ENCODE data around the gene GADL1. TPM values are rescaled to one million over a fixed set of nuclear protein-coding genes. Genes with fewer than 3 reads are reported as not detected.

Gene GADL1
- total RNA-seq, 1 experiment from 2014 or later: not detected

DNA sequence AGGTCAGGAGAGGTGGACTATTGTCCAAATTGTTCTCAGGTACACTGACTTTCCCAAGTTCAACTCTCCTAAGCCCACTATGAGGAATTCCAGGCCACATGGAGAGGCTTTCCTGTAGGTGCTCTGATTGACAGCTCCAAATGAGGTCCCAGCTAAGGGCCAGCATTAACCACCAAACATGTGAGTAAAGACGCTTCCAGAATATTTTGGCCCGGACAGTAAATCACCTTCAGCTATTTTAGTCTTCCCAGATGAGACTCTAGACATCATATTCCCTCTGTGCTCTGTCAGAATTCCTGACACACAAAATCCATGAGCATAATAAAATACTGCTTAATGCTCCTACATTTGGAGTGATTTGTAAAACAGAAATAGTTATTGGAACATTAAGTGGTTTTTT is 152.6 kb downstream of the GADL1 start:
- Histone ChIP-seq H3K27me3 (ENCODE audit: insufficient read depth, low read length) (no peaks in the 10 kb centered on the region), H3K4me3 (replicated peaks in 1 of 2; ENCODE audit: low read depth in 1 of 2, low read length in 2 of 2) (no peak overlapping the region), H3K9ac (ENCODE audit: low read length) (no peak overlapping the region), H3K9me3 (ENCODE audit: control insufficient read depth in 1 of 2, insufficient read depth in 1 of 2, low read depth in 1 of 2, low read length in 2 of 2) (no peaks in the 10 kb centered on the region), H3K27ac (ENCODE audit: low read depth, low read length) (no peak overlapping the region), H3K79me2 (ENCODE audit: insufficient read depth, low read length) (no peaks in the 10 kb centered on the region), H3K4me2 (ENCODE audit: low read length) (no peak overlapping the region), H3K4me1 (ENCODE audit: control insufficient read depth in 1 of 2, insufficient read depth in 2 of 2, low read length in 2 of 2) (no peaks in the 10 kb centered on the region), H2AFZ (ENCODE audit: low read depth, low read length, poor library complexity, severe bottlenecking) (no peak overlapping the region), H3K9me2 (ENCODE audit: insufficient read depth) (no peaks in the 10 kb centered on the region), H3K36me3 (ENCODE audit: control insufficient read depth in 1 of 2, insufficient read depth in 2 of 2, low read length in 2 of 2) (no peaks in the 10 kb centered on the region), H4K20me1 (ENCODE audit: insufficient read depth) (no peaks in the 10 kb centered on the region)
- ChIA-PET RAD21 (ENCODE audit: low non-redundant PET in 1 of 2, low total read pairs in 2 of 2, uncharacterized antibody in 2 of 2, unreplicated experiment in 2 of 2) (no interaction called here), CTCF (no interaction called here), POLR2A (no interaction called here)
- DNase-seq (ENCODE audit: low read depth, low spot score) (no peak), ATAC-seq (no peak)
- intact Hi-C loops (cut with micrococcal nuclease): loop anchor here (10.0 kb wide), 1 partner anchor 547 kb away; no protein-coding TSS in a partner anchor
- no TSS peak for BruUV-seq (replicated peaks)
- no peak for TF ChIP-seq TCF7L2 (IDR thresholded peaks at IDR 0.05; ENCODE audit: borderline replicate concordance, extremely low read depth, insufficient read depth, insufficient read length)
- no peak for TF ChIP-seq REST (IDR thresholded peaks at IDR 0.05; ENCODE audit: low read depth)
- TF ChIP-seq POLR2A (IDR thresholded peaks at IDR 0.05; ENCODE audit: borderline replicate concordance, extremely low read depth, insufficient read depth, insufficient read length): no peak
- no peak for TF ChIP-seq POLR2AphosphoS5 (IDR thresholded peaks at IDR 0.05; ENCODE audit: low read depth, low read length)
- TF ChIP-seq, protein P1, sequence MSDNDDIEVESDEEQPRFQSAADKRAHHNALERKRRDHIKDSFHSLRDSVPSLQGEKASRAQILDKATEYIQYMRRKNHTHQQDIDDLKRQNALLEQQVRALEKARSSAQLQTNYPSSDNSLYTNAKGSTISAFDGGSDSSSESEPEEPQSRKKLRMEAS (IDR thresholded peaks at IDR 0.05): no peak
- TF ChIP-seq SIN3A (IDR thresholded peaks at IDR 0.05; ENCODE audit: low read depth): no peak
- TF ChIP-seq YY1 (IDR thresholded peaks at IDR 0.05; ENCODE audit: extremely low read depth, insufficient replicate concordance, low read depth, low read length): no peak
- TF ChIP-seq JUND (IDR thresholded peaks at IDR 0.05): no peak
